ENCODE results near the gene RAB11FIP3.
A peak's percentile ranks its signal among the peaks of the same experiment; 100 is the strongest.

RAB11FIP3 gene

DNA sequence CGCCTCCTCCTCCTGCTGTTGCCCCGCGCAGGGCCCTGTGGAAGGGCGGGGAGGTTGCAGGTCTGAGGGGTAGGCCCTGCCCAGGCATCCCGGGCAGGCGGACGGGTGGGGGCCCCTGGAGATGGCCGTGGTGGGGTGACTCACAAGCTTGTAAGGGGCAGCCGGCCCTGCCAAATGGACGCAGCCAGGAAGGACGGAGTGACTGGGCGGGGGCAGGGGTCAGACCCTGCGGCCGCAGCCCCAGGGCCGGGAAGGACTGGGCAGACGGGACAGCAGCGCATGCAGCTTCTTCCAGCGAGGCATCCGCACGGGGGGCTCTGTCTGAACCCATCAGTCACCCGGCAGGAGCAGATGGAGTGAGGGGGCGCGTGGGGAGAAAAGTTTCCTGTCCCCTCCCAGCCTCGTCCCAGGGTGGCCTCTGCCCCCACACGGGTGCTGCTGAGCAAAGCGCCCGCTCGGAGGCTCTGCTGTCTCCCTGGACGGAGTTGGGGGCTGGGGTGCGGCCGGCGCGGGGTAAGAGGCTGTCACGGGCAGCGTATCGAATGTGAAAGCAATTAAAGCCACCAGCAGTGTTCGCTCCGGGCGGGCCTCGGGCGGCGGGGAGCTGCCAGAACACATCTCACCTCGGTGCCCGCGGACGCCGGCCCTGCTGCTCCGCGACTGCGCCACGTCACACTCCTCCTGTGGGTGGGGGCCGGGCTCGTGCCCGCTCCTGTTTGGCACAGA, 129.4 kb downstream of the RAB11FIP3 start:
- DNase-seq (ENCODE audit: low read depth) = peak; percentile 50

DNA sequence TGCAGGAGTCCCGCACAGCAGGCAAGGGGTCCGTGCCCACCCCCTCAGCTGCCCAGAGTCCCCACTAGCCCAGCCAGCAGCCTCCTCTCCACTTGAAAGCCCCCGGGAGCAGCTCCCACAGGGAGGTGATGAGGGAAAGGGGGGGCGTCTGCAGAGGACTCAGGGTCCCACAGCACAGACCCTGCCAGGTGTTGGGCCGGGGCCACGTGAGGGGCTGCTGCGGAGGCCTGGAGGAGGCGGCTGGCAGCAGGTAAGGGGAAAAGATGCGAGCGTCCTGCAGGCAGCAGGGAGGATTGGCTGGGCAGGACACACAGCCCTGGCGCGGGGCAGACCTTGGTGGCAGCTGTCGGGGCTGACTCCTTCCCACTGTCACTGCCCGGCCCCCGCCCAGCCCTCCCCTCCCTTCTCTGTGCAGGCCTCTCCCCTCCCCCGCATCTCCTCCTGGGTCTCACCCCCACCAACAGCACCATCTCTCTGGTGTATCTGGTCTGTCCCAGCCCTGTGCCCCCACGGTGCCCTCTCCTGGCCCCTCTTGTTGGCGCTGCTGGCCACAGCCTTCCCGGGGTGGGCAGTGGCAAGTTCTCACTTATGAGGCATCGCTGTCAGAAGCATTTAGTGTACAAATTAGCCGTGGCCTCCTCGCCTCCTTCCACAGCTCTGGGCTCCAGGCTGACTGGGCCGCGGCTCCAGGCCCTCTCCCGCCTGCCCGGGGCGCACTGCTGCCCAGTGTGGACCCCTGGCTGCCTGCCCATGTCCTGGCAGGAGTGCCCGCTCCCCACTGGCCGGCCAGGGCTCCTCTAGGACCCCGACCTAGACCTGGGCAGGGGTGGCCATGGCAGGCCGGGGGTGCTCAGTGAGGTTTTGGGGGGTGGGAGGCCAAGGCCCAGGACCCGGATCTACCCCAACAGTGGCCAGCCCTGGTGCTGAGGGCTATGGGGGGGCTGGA, 130.4 kb downstream of the RAB11FIP3 start:
- no peak for DNase-seq (ENCODE audit: low read depth)

DNA sequence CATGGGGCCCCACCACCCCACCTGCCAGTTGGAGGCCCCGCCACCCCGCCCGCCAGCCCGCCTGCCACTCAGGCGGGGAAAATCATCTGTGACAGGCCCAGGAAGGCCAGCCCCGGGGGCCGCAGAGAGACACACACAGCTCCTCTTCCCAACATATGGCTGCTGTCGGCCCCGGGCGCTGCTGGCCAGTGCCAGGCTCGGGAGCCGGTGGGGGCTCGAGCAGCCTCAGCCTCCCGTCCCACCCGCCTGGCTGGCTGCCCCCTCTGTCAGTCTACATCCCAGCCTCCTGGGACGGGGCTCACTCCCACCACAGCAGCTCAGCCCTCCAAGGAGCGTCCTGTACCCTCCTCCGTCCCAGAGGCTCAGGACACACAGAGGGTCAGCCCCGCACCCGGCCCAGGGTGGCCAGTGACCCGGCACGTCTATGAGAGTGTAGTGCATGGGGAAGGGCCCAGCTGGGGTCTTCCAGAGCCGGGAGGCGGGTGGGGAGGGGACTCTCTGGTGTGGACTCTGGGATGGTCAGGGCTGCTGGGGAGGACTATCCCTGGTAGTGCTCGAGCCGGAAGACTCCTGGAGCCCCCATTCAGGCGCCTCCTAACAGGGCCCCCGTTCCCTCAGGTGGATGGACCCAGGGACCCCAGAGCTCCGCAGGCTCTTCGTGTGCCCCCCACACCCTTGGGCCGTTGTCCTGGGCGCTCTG, 131.2 kb downstream of the RAB11FIP3 start:
- DNase-seq (ENCODE audit: low read depth) = no peak

DNA sequence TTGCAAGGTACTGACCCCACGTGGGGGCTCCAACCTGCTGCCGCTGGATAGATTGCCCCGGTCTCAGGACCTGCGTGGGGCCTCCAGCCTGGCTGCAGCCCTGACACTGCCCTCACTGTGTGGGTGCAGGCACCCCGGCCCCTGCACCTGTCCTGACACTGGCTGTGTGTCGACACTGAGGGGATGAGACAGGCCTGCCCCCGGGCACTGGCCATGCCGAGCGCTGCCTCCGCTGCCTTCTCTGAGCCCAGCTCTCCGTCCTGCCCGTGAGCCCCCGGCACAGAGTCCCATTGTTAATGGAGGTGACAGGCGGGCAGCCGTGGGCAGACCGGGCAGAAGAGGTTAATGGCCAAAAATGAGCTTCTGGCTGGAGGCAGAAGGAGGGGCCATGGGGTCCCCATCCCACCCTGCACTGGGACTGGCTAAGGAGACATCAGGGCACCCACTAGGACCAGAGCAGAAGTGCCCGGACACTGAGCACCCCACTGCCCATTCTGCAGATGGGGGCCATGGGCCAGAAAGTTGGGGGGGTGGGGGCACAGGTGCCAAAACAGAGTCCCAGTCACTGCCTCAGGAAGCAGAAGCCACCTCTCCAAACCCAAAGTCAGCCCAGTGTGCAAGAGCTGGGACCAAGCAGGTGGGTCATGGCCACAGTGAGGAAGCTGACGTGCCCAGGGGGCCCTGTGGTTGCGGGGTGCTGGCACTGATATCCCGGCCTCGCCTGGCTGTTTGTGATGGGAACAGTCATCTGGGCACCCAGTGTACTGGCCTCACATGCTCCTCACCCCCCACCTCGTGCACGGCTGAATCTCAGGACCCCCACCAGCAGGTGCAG, 132.2 kb downstream of the RAB11FIP3 start:
- no peak for DNase-seq (ENCODE audit: low read depth)

DNA sequence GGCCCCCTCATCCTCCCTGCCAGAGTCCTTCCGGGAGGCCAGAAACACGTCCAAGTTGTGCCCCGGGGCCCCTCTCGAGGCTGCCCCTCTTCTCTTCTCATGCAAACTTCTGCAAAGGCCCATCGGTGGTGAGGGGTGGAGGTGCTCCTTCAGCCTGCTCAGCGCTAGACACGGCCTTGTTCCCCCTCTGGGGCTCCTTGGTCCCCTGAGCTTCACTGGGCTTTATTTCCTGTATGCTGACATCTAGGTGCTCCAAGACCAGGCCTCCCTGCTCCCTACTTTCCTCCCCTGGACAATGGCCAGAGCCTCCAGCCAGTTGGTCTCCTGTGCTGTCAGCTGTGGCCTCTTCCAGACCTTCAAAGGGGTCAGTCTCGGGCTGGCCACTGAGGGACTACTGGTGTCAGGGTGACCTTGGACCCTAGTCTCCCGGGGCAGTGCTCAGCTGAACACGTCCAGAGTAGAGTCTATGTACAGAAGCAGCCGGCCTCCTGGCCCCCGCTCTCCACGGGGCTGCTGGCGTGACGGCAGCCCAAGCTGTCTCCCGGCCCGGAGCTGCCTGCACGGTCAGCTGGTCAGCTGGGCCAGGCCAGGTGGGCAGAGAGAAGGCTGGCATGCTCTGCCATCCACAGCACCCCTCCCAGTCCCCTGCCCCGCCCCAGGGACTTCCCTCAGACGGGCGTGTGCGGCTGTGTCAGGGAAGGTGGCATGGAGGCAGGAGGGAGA, 133.0 kb downstream of the RAB11FIP3 start:
- DNase-seq (ENCODE audit: low read depth) = no peak

DNA sequence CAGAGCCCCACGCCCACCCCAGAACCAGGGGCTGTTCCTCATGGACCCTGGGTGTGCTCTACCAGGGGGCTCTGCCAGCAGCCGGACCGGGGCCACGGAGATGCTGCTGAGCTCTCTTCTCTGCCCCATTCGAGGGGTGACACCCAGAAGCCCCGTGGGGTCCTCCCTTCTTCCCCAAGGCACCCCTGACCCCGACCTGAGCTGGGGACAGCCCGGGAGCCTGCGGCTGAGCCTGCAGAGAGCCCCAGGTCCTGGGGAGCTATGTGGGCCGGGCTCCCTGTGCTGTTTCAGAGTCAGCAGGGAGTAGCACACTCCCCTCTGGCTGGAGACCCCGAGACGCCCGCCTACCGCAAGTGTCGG, 133.6 kb downstream of the RAB11FIP3 start:
- no peak for DNase-seq (ENCODE audit: low read depth)

DNA sequence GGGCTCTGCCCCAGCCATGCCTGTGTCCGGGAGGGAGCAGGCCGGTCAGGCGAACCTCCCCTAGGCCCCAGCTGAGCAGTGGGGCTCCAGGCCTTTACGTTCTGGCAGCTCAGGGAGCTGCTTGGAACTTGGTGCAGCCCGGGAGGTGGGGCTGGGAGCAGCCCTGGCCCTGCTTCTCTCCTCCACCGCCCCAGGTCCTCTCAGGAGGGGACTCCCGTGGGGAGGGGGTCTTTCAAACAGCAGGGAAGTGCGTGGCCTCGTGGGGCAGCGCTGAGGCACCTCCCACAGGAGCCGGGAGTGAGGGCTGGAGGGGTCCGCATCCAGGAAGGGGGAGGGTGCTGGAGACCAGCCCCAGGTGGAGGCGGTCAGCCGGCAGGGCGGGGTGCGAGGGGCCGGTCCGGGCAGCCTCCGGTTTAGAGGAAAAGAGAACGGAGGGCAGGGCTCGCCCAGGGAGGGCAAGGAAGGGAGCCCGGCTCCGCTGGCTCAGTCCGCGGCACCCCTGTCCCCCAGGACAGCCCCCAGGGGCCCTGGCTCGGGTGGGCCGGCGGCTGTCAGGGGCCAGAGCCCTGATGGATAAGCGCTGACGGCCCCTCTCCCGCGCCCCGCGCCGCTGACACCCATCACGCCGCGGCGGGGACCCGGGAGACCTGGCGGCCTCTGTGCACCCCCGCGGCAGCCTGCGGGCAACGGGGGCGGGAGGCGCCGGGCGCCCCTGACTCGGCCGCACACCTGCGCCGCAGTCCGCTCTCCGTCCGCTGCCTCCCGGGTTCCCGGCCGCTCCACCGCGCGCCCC, 134.2 kb downstream of the RAB11FIP3 start:
- no peak for DNase-seq (ENCODE audit: low read depth)

DNA sequence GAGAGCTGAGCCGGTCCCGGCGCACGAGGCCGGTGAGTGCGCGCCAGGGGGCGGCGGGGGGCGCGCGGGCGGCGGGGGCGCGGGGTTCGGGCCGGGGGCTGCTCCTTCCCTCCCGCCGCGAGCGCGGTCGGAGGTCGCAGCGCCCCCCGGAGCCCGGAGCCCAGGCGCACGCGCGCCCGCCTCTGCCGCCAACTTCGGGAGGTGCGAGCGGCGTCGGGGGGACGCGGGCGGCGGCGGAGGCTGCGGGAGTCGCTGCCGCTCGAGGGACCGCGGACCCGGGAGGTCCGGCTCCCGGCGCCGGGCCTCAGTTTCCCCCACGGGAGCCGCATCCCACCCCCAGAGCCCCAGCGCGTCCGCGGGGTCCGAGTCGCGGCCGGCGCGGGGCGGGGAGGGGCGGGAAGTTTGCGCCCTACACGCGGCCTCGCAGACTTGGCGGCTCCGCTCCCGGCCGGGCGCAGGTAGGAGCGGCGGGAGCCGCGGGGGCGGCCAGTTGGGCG, 134.8 kb downstream of the RAB11FIP3 start, which contains the start of gene PRR35:
Gene PRR35 (plus strand): TSS at position 191 of the 497 bp plus-strand sequence. CDS start 2,901 bp downstream, outside the sequence.
- DNase-seq (ENCODE audit: low read depth) = no peak

DNA sequence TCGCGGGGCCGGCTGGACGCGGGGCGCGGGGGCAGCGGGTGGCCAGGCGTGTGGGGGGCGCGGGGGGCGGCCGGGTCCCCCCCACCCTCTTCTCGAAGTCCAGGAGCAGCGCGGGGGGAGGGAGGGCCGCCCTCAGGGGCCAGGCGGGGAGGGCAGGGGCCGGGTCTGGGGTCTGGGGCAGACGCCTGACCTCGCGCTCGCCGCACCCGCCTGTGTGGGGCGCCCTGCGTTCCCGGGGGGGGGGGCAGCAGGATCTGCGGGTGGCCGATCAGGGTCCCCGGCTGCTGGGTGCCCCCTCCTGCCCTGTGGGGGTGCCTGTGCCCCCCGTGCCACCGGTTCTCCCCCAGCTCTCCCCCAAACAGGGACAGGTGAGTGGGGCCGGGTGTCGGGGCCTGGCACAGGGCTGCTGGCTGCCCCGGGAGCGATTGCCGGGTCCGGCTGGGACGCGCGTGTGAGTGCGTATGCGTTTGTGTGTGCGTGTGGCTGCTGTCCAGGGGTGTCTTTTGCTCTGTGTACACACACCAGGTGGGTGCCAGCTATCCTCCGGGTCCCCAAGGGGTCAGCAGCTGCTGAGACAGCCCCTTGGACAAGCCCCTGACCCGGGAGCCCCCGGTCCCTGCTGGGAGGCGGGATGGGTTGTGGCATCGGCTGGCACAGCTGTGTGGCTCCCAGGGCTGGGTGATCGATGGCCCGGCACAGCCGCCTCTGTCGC, 135.4 kb downstream of the RAB11FIP3 start:
- DNase-seq (ENCODE audit: low read depth) = no peak

DNA sequence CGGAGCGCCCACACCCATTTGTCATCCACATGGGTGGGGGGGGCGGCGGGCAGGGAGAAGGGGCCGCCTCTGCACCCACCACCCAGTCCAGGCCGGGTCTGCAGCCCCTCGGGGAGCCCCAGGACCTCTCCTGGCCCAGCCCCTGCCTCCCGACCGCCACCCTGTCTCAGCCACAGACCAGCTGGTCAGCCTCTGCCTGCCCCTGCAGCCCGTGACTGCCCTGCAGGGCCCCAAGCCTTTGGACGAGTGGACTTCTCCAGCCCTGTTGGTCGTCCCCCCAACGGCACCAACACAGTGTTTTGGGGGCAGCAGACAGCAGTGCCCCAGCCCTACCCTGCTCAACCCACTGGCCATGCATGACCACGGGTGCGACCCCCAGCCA, 136.0 kb downstream of the RAB11FIP3 start:
- DNase-seq (ENCODE audit: low read depth) = no peak

DNA sequence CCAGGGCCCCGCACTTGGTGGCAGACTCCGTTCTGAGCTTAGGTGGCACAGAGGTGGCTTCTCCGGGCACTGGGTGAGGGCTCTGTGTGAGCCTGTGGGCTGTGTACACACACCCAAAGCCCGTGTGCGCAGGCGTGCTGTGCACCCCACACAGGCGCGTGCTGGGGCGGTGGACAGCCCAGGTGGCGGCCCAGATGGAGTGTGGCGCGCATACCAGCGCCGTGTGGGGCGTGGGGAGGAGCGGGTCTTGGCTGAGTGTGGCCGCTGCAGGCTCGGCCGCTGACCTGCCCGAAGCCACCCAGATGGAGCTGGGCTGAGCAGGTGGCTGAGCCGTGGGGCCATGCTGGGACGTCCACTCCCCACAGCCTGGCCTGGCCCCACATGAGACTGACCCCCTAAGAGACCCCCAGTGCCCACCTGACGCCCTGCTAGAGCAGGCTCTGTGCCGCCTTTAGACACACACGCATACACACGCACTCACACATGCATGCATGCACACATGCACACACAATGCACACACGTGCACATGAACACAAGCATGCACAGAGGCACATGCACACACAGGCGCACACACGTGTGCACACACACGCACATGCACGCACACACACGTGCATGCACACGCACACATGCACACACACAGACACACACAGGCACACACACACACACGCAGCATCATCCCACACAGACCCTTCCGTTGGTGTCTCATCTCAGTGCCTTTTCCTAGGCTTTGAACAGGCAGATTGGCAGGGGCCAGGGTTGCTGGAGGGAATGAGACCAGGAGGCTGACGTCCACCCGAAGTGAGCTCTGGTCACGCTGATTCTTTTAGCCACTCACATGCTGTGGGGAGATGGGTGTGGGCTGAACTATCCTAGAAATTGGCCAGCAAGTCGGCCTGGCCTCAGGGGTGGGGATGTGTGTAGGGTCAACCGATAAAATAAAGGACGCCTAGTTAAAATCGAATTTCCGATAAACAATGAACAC, 136.8 kb downstream of the RAB11FIP3 start:
- DNase-seq (ENCODE audit: low read depth) = no peak

DNA sequence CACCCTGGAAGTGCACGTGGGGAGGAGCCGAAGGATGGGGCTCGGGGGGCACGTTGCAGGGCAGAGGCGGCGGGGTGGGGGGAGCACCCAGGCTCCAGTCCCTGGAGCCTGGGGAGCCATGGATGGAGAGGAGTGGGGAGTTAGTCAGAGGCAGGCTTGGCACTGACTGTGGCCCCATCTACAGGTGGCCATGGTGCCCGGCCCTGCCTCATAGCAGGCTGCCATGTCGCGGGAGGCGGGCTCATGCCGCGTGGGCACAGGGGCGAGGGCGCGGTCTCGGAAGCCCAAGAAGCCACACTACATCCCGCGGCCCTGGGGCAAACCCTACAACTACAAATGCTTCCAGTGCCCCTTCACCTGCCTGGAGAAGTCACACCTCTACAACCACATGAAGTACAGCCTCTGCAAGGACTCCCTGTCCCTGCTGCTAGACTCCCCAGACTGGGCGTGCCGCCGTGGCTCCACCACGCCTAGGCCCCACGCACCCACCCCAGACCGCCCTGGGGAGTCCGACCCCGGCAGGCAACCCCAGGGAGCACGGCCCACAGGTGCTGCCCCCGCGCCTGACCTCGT, 137.7 kb downstream of the RAB11FIP3 start:
- DNase-seq (ENCODE audit: low read depth) = no peak

DNA sequence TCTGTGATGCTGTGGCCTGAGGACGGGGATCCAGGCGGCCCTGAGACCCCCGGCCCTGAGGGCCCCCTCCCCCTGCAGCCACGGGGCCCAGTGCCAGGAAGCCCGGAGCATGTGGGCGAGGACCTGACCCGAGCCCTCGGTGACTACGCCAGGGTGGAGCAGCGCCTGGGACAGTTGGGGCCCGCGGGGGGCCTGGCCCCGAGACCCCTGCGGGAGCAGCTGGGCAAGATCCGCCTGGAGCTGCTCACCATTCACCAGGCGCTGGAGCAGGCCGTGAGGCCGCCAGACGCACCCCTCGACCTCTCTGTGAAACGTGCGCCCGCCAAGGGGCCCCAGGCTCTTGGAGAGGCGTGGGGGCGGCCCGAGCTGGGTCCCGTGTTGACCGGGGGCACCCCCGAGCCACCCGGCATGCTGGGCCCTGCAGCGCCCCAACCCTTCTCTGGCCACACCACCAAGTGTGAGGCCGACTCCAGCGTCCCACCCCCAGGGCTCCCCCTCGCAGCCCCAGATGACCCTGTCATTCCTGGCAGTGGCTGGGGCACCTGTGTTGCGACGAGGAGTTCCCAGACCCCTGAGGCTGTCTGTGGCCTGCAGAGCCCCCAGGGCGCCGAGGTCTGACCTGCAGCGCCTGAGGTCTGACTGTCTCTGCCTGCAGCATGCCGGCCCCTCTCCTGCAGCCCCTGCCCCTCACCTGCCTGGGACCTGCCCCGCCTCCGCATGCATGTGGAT, 139.4 kb downstream of the RAB11FIP3 start:
- no peak for DNase-seq (ENCODE audit: low read depth)

DNA sequence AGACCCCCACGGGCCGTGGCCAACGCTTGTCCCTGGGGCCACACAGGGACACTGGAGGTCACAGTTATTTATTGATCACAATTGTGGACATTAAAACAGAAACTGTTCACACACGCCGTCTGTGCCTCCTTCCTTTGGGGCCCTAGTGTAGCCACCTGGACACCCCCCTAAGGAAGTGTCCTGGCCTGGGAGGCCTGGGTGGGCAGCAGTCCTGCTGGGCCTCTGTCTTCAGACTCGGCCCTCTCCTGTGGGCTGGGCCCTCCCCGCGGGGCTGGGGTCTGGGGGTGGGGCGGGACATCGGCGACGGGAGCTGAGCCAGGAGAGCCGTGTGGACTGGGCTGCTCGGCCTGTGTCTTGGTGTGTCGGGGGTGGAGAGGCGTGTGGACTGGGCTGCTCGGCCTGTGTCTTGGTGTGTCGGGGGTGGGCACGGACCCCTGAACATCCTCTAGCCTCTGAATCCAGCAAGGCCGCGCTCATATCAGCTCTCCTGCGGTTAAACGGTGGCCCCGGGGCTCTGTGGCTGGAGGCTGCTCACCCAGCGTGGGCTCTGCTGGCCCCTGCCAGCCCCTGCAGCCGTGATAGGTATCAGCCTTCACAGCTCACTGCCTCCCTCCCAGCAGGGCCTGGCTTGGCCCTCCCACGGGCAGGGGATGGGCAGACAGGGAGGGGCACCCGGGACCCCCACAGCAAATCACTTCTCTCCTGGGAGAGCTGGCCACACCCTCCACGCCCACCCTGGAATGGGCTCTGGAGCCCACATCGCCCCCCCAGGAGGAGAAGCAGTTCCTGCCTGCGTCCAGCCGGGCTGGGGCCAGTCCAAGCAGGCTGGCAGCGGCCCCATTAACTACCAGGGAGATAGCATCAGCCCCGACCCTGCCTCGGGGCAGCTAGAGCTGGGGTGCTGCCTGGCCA, 140.2 kb downstream of the RAB11FIP3 start:
- DNase-seq (ENCODE audit: low read depth) = no peak

DNA sequence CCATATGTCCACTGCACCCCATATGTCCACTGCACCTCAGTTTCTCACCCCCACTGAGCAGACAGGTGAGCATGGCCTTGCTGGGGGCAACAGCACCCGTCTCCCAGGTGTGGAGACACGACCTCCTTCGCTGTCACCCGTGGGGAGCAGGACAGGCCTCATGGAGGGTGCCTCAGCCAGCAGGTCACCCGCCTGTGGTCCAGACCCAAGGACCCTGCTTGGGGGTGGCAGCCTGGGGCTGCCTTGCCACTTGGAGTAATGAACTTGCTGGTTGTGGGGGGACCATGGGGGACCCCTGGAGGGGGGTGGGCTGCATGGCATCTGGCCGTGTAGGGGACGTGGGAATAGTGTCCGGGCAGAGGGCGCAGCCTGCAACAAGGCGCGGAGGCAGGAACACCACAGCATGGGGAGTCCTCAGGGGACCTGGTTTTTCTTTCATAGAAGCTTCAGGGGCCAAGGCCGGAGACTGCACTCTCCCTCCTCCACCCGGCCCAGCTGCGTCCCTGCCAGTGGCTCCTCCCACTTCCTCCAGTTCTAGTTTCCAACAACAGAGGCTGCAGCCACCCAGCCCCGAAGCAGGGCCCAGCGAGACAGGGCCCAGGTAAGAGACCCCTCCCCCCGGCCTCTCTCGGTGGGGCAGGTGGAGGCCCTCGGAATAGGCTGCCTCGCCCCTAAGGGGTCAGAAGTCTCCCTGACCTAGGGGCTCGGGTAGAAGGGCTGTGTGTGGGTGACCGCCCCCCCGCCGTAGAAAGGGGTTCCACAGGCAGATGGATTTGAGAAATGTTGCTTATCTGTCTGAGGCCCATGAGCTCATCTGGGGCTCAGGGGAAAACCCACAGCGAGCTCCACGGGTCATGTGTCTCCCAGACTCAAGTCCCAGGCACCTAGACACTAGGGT, 141.3 kb downstream of the RAB11FIP3 start, which contains the start of gene NHLRC4:
Gene NHLRC4 (plus strand): TSS at position 531 of the 898 bp plus-strand sequence. CDS start 1,043 bp downstream, outside the sequence.
- DNase-seq (ENCODE audit: low read depth) = peak; percentile 65

Data from iris pigment epithelial cell (primary cell).